ENCODE measurements around the gene RND2. TPM values are rescaled to one million over a fixed set of nuclear protein-coding genes. Genes with fewer than 3 reads are reported as not detected.

The RND2 gene
- total and polyA plus RNA-seq, 2 of the 13 experiments (the other 11 are each of a cell fraction or from before 2014, with no cell fraction given) = 0.05 to 0.11 TPM

DNA sequence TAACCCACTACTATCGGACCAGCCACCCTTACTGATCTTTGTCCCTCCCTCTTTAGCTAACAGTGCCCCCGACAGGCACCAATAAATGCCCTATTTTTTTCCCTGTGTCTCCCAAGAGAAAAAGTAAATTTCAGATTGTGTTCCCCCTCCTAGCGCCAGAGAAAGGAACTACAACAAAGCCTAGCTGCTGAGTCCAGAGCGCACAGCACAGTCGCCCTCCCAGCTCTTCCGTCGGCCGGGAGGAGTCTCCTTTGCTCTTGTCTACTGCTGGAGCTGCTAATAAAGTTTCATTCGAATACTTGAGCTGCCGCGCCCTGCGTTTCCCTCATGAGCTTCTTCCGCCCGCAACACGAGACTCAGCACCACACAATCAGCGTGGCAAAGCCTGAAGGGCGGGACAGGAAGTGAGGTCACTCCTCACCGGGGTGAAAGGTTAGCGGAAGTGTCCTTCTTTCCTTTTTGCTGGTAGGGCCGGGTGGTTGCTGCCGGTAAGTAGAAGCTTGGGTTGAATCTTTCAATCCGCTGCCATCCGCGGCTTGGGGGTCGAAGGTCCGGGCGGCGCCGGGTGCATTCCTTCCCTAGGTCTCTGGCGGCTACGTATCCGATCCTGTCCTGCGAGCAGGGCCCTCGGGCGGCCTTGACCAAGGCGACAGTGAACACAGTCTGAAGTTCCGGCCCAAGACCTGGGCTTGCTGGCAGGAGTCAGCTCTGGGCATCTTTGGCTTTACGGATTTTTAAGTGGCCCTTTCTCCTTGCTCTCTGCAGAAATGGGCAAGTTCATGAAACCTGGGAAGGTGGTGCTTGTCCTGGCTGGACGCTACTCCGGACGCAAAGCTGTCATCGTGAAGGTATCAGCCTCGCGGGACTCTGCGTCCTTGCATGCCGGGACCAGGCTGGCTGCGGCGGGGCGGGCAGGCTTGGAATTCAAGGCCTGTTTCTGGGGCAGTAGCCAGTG is 26.8 kb upstream of the RND2 start, which contains the start of gene RPL27 (continued):
- TF ChIP-seq ZBTB7A (CRISPR knock-in tag; IDR thresholded peaks at IDR 0.05) (no peak), ZNF510 (CRISPR knock-in tag; IDR thresholded peaks at IDR 0.05; ENCODE audit: low read depth) (0 out of 2 replicates have a peak, but pooled peaks have one; percentile 80), PITX1 (CRISPR knock-in tag; IDR thresholded peaks at IDR 0.05) (peak; percentile 93), ZBTB10 (CRISPR knock-in tag; IDR thresholded peaks at IDR 0.05; ENCODE audit: borderline replicate concordance) (no peak; the same call in 1 of the 2 replicates), HNF4G (IDR thresholded peaks at IDR 0.05; ENCODE audit: borderline replicate concordance, low read depth, low read length) (peak; percentile 35; the same call in 1 of the 2 replicates), HNF4G (CRISPR knock-in tag; IDR thresholded peaks at IDR 0.05; ENCODE audit: borderline replicate concordance, low read depth) (peak; percentile 86), ATF7 (IDR thresholded peaks at IDR 0.05) (peak; percentile 69; the same call in 1 of the 2 replicates), ATF7 (CRISPR knock-in tag; IDR thresholded peaks at IDR 0.05) (peak; percentile 97), THYN1 (CRISPR knock-in tag; IDR thresholded peaks at IDR 0.05; ENCODE audit: borderline replicate concordance, low read depth) (no peak), SMC3 (IDR thresholded peaks at IDR 0.05; ENCODE audit: low read length) (peak; percentile 87), MTF1 (CRISPR knock-in tag; IDR thresholded peaks at IDR 0.05) (peak; percentile 75; the same call in 1 of the 2 replicates), ZNF75D (CRISPR knock-in tag; IDR thresholded peaks at IDR 0.05; ENCODE audit: borderline replicate concordance) (no peak), MYPOP (CRISPR knock-in tag; IDR thresholded peaks at IDR 0.05) (peak; percentile 95), ATF1 (CRISPR knock-in tag; IDR thresholded peaks at IDR 0.05) (peak; percentile 98), ZNF619 (CRISPR knock-in tag; IDR thresholded peaks at IDR 0.05) (peak; percentile 18; the same call in 1 of the 2 replicates), GABPB1 (CRISPR knock-in tag; IDR thresholded peaks at IDR 0.05) (peak; percentile 99), KAT7 (CRISPR knock-in tag; IDR thresholded peaks at IDR 0.05; ENCODE audit: borderline replicate concordance) (peak; percentile 56), ZNF577 (CRISPR knock-in tag; IDR thresholded peaks at IDR 0.05; ENCODE audit: borderline replicate concordance, low read depth) (no peak)
- TF ChIP-seq, protein P1, sequence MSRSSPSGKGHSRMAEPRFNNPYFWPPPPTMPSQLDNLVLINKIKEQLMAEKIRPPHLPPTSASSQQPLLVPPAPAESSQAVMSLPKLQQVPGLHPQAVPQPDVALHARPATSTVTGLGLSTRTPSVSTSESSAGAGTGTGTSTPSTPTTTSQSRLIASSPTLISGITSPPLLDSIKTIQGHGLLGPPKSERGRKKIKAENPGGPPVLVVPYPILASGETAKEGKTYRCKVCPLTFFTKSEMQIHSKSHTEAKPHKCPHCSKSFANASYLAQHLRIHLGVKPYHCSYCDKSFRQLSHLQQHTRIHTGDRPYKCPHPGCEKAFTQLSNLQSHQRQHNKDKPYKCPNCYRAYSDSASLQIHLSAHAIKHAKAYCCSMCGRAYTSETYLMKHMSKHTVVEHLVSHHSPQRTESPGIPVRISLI (CRISPR knock-in tag; IDR thresholded peaks at IDR 0.05; ENCODE audit: borderline replicate concordance) = peak; percentile 89
- TF ChIP-seq, protein P2, sequence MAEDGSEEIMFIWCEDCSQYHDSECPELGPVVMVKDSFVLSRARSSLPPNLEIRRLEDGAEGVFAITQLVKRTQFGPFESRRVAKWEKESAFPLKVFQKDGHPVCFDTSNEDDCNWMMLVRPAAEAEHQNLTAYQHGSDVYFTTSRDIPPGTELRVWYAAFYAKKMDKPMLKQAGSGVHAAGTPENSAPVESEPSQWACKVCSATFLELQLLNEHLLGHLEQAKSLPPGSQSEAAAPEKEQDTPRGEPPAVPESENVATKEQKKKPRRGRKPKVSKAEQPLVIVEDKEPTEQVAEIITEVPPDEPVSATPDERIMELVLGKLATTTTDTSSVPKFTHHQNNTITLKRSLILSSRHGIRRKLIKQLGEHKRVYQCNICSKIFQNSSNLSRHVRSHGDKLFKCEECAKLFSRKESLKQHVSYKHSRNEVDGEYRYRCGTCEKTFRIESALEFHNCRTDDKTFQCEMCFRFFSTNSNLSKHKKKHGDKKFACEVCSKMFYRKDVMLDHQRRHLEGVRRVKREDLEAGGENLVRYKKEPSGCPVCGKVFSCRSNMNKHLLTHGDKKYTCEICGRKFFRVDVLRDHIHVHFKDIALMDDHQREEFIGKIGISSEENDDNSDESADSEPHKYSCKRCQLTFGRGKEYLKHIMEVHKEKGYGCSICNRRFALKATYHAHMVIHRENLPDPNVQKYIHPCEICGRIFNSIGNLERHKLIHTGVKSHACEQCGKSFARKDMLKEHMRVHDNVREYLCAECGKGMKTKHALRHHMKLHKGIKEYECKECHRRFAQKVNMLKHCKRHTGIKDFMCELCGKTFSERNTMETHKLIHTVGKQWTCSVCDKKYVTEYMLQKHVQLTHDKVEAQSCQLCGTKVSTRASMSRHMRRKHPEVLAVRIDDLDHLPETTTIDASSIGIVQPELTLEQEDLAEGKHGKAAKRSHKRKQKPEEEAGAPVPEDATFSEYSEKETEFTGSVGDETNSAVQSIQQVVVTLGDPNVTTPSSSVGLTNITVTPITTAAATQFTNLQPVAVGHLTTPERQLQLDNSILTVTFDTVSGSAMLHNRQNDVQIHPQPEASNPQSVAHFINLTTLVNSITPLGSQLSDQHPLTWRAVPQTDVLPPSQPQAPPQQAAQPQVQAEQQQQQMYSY (CRISPR knock-in tag; IDR thresholded peaks at IDR 0.05) = peak; percentile 58; the same call in 1 of the 2 replicates

Measured in HepG2 (cell line).